ENCODE results near the gene TMEM170A. TPM values are rescaled to one million over a fixed set of nuclear protein-coding genes. Genes with fewer than 3 reads are reported as not detected.

The TMEM170A gene
- total RNA-seq, 2 experiments from 2014 or later: 18.8 to 19.0 TPM

- H3K27me3 Mint-ChIP-seq (ENCODE audit: low read depth): no peaks in the 10 kb centered on the region
- H3K4me3 Mint-ChIP-seq: no peak overlapping the region
- peaks cover 16% of the 10 kb centered on the region for H3K4me1 Mint-ChIP-seq (ENCODE audit: low read depth)
- no peak for DNase-seq
- intact Hi-C loops (cut with micrococcal nuclease): no loop called here
- peaks cover 16% of the 10 kb centered on the region for H3K36me3 Mint-ChIP-seq (ENCODE audit: low read depth)
- no peaks in the 10 kb centered on the region for H3K9me3 Mint-ChIP-seq
- no peak overlapping the region for H3K27ac Mint-ChIP-seq
- CTCF ChIA-PET: no interaction called here
Observed at GRCh38 chr16:75406943-75407342, 57.5 kb downstream of the TMEM170A start.

GRCh38 chr16:75402821-75403475 lies 61.5 kb downstream of the TMEM170A start:
- intact Hi-C loops (cut with micrococcal nuclease): loop anchor here (1.0 to 5.0 kb wide), 8 partner anchors 18 to 696 kb away; no protein-coding TSS in a partner anchor
- no peaks in the 10 kb centered on the region for H3K9me3 Mint-ChIP-seq
- no peaks in the 10 kb centered on the region for H3K27me3 Mint-ChIP-seq (ENCODE audit: low read depth)
- no peak for DNase-seq
- H3K36me3 Mint-ChIP-seq (ENCODE audit: low read depth): peaks cover 7% of the 10 kb centered on the region
- no peak overlapping the region for H3K4me3 Mint-ChIP-seq
- no peak overlapping the region for H3K27ac Mint-ChIP-seq
- CTCF ChIA-PET: interaction anchor here (0.6 to 2.4 kb wide), 16 partner anchors 9 to 270 kb away, joined by 3 to 14 read pairs (median 4); no protein-coding TSS in a partner anchor
- H3K4me1 Mint-ChIP-seq (ENCODE audit: low read depth): peaks cover 27% of the 10 kb centered on the region

DNA sequence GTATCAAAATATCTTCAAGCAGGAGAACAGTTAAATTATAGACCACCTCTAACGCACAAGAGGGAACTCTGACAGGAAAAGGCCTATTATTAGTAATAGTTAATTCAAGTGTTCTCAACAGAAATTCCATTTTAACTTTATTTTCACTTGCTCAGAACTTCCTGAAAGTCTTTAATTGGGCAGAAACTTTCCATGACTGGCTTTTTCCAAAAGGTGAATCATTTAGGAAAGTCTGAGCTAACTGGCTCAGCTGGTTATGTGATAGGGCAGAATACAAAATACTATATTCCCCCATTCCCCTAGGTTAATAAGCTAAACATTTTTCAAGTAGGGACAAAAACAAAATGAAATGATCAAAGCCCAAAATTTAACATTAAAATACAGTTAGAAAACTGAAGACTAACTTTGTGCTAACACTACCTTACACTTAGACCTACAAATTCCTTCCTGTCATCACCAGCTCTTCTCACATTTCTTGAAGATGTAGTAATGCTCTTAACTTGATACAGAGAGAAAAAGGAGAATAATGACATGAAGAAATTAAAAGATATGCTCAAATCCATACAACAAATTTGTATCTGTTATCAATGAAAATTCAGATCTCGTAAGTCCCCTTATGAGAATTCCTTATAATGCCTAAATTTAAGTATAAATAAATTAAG lies 62.2 kb downstream of the TMEM170A start:
- peaks cover 6% of the 10 kb centered on the region for H3K36me3 Mint-ChIP-seq (ENCODE audit: low read depth)
- H3K27me3 Mint-ChIP-seq (ENCODE audit: low read depth): no peaks in the 10 kb centered on the region
- no peaks in the 10 kb centered on the region for H3K9me3 Mint-ChIP-seq
- H3K27ac Mint-ChIP-seq: peak overlapping the region; percentile 76
- H3K4me3 Mint-ChIP-seq: no peak overlapping the region
- intact Hi-C loops (cut with micrococcal nuclease): loop anchor here (1.0 to 5.0 kb wide), 7 partner anchors 17 to 695 kb away; no protein-coding TSS in a partner anchor
- H3K4me1 Mint-ChIP-seq (ENCODE audit: low read depth): peaks cover 27% of the 10 kb centered on the region
- no peak for DNase-seq
- CTCF ChIA-PET: interaction anchor here (0.6 to 2.4 kb wide), 19 partner anchors 10 to 900 kb away, joined by 3 to 14 read pairs (median 3); no protein-coding TSS in a partner anchor

GRCh38 chr16:75401691-75402090 lies 62.8 kb downstream of the TMEM170A start:
- CTCF ChIA-PET: interaction anchor here (0.6 to 2.4 kb wide), 18 partner anchors 10 to 899 kb away, joined by 3 to 14 read pairs (median 3); no protein-coding TSS in a partner anchor
- Mint-ChIP-seq H3K4me1 (ENCODE audit: low read depth) (peaks cover 27% of the 10 kb centered on the region), H3K36me3 (ENCODE audit: low read depth) (peaks cover 4% of the 10 kb centered on the region), H3K9me3 (no peaks in the 10 kb centered on the region), H3K27ac (peak overlapping the region; percentile 76), H3K27me3 (ENCODE audit: low read depth) (no peaks in the 10 kb centered on the region), H3K4me3 (no peak overlapping the region)
- intact Hi-C loops (cut with micrococcal nuclease): loop anchor here (1.0 to 5.0 kb wide), 7 partner anchors 16 to 694 kb away; no protein-coding TSS in a partner anchor
- DNase-seq: no peak

GRCh38 chr16:75398333-75398732 lies 66.2 kb downstream of the TMEM170A start:
- CTCF ChIA-PET: interaction anchor here (0.6 to 1.7 kb wide), 4 partner anchors 13 to 199 kb away, joined by 3 to 6 read pairs (median 4); no protein-coding TSS in a partner anchor
- intact Hi-C loops (cut with micrococcal nuclease): no loop called here
- Mint-ChIP-seq H3K27ac (no peak overlapping the region), H3K27me3 (ENCODE audit: low read depth) (no peaks in the 10 kb centered on the region), H3K4me3 (no peak overlapping the region), H3K4me1 (ENCODE audit: low read depth) (peaks cover 22% of the 10 kb centered on the region), H3K36me3 (ENCODE audit: low read depth) (peaks cover 13% of the 10 kb centered on the region), H3K9me3 (no peaks in the 10 kb centered on the region)
- no peak for DNase-seq

DNA sequence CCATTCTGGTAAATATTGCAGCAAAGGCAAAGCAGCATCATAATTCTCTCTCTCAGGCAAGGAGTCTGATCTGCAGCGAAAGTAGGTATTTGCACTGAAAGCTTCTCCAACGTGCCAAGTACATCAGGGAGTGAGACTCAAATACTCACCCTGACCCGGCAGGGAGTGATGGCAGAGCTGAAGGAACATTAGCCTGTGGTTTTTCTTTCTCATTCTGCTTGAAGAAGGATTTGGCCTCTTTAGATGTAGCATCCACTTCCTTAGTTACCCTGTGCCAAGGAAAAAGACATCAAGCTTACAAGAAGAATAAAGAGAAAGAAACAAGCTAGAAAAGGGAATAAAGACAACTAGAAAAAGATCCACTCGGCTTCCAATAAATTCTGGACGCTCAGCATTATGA lies 69.5 kb downstream of the TMEM170A start:
- H3K4me1 Mint-ChIP-seq (ENCODE audit: low read depth): peaks cover 4% of the 10 kb centered on the region
- no peaks in the 10 kb centered on the region for H3K9me3 Mint-ChIP-seq
- H3K27ac Mint-ChIP-seq: no peak overlapping the region
- no peak for DNase-seq
- intact Hi-C loops (cut with micrococcal nuclease): no loop called here
- no peak overlapping the region for H3K4me3 Mint-ChIP-seq
- H3K27me3 Mint-ChIP-seq (ENCODE audit: low read depth): no peaks in the 10 kb centered on the region
- CTCF ChIA-PET: no interaction called here
- peaks cover 13% of the 10 kb centered on the region for H3K36me3 Mint-ChIP-seq (ENCODE audit: low read depth)

Other genes starting within 250 kb of the TMEM170A start
- gene CTRB1, start 245.7 kb downstream of the TMEM170A start, total RNA-seq: not detected
- gene BCAR1, start 213.1 kb downstream of the TMEM170A start, total RNA-seq: under 1 TPM; 0.67 to 0.81 TPM
- gene CFDP1, start 31.2 kb downstream of the TMEM170A start, total RNA-seq: 10 to 100 TPM; 37.2 to 44.1 TPM
- not detected for gene CHST6, start 30.8 kb upstream of the TMEM170A start, total RNA-seq
- gene CHST5, start 71.4 kb upstream of the TMEM170A start, total RNA-seq: under 1 TPM in 1 of 2 experiments, not detected in 1; 0.10 TPM
- 1 to 10 TPM; 4.5 to 5.4 TPM for gene TMEM231, start 91.6 kb upstream of the TMEM170A start, total RNA-seq
- gene GABARAPL2, start 101.7 kb upstream of the TMEM170A start, total RNA-seq: 10 to 100 TPM; 63.3 to 66.8 TPM
- gene ADAT1, start 158.6 kb upstream of the TMEM170A start, total RNA-seq: 10 to 100 TPM; 45.3 to 47.5 TPM
- 100 to 1,000 TPM; 371 to 385 TPM for gene KARS1, start 183.0 kb upstream of the TMEM170A start, total RNA-seq
- 10 to 100 TPM; 78.6 to 79.0 TPM for gene TERF2IP, start 183.1 kb upstream of the TMEM170A start, total RNA-seq
- not detected for gene CPHXL2, start 212.3 kb upstream of the TMEM170A start, total RNA-seq
- gene DUXB, start 236.8 kb upstream of the TMEM170A start, total RNA-seq: not detected

Measured in activated naive CD4-positive, alpha-beta T cell treated with anti-CD3 and anti-CD28 coated beads for 36 hours (primary cell).